Superior temporal gyrus (tissue), 1 donor: Measurements from ENCODE around the gene KLHL33.
A peak's percentile ranks its signal among the peaks of the same experiment; 100 is the strongest.

Source experiments
- DNase-seq: peaks from one replicate; pipeline ENCODE4 v3.0.0-alpha.2; 2016; ENCODE audit errors: extremely low spot score

KLHL33 gene

GRCh38 chr14:20416223-20416622 lies 19.7 kb downstream of the KLHL33 start:
- no peak for DNase-seq

- DNase-seq: peak; percentile 83
Measured at GRCh38 chr14:20415782-20416206, 20.2 kb downstream of the KLHL33 start.

GRCh38 chr14:20413744-20414082 lies 22.3 kb downstream of the KLHL33 start:
- DNase-seq: peak; percentile 55

GRCh38 chr14:20412876-20413743 lies 22.9 kb downstream of the KLHL33 start, which contains the start of gene TEP1:
Gene TEP1 (minus strand): TSS chr14:20413501. CDS start chr14:20408439, 5,062 bp downstream.
- peak; percentile 72 for DNase-seq

GRCh38 chr14:20412411-20412810 lies 23.6 kb downstream of the KLHL33 start:
- peak; percentile 37 for DNase-seq

GRCh38 chr14:20409226-20409625 lies 26.7 kb downstream of the KLHL33 start:
- DNase-seq: no peak

GRCh38 chr14:20403521-20403920 lies 32.4 kb downstream of the KLHL33 start:
- DNase-seq: no peak

- DNase-seq: no peak
Measured at GRCh38 chr14:20400965-20401593, 34.9 kb downstream of the KLHL33 start.

- no peak for DNase-seq
Measured at GRCh38 chr14:20400589-20400964, 35.4 kb downstream of the KLHL33 start.

GRCh38 chr14:20397511-20397910 lies 38.5 kb downstream of the KLHL33 start:
- no peak for DNase-seq

- no peak for DNase-seq
Measured at GRCh38 chr14:20391505-20391904, 44.5 kb downstream of the KLHL33 start.

GRCh38 chr14:20388159-20388558 lies 47.8 kb downstream of the KLHL33 start:
- no peak for DNase-seq

GRCh38 chr14:20387576-20387975 lies 48.4 kb downstream of the KLHL33 start:
- DNase-seq: no peak

- DNase-seq: no peak
Measured at GRCh38 chr14:20386276-20386855, 49.6 kb downstream of the KLHL33 start.

GRCh38 chr14:20384886-20385285 lies 51.1 kb downstream of the KLHL33 start:
- DNase-seq: no peak

- DNase-seq: no peak
Measured at GRCh38 chr14:20384321-20384720, 51.6 kb downstream of the KLHL33 start.

- DNase-seq: no peak
Measured at GRCh38 chr14:20383636-20384035, 52.3 kb downstream of the KLHL33 start.

- no peak for DNase-seq
Measured at GRCh38 chr14:20383032-20383431, 52.9 kb downstream of the KLHL33 start.

GRCh38 chr14:20382526-20382925 lies 53.4 kb downstream of the KLHL33 start:
- DNase-seq: no peak

GRCh38 chr14:20381341-20381740 lies 54.6 kb downstream of the KLHL33 start:
- DNase-seq: no peak

GRCh38 chr14:20380681-20381080 lies 55.3 kb downstream of the KLHL33 start:
- DNase-seq: no peak

GRCh38 chr14:20379743-20380142 lies 56.2 kb downstream of the KLHL33 start:
- no peak for DNase-seq

- DNase-seq: no peak
Measured at GRCh38 chr14:20377171-20377570, 58.8 kb downstream of the KLHL33 start.
